Lower leg skin (tissue), 4 donors: ENCODE results near the gene BET1. TPM values are rescaled to one million over a fixed set of nuclear protein-coding genes. Genes with fewer than 3 reads are reported as not detected.

Experiments used
- DNase-seq, 2 donors: peaks; one replicate each; pipeline ENCODE4 v3.0.0-alpha.2; 2019; ENCODE audit warnings: low spot score in 2 of 2
- H3K4me3 ChIP-seq: fragments of 200-600 bp; sonication (generic); 2 replicates; pipeline ENCODE4 v1.5.1; 2017; ENCODE audit warnings: mild to moderate bottlenecking, low read depth; ENCODE audit not compliant: poor library complexity, severe bottlenecking
- POLR2A ChIP-seq, 2 donors: fragments of 450-650 bp; IDR thresholded peaks; one replicate each; pipeline ENCODE4 v1.6.1; 2016 to 2017; ENCODE audit warnings: antibody characterized with exemption in 2 of 2, mild to moderate bottlenecking in 1 of 2, moderate library complexity in 1 of 2
- WGBS, 2 donors: methylation state at CpG; one replicate each; pipeline ENCODE4 v1.1.5; 2018; 5-methylcytosine and 5-hydroxymethylcytosine counted together
- intact Hi-C: fragments of 100-400 bp; cut with DNase I; formaldehyde crosslinking; loops from one replicate; pipeline ENCODE4 v1.15.0; 2023; ENCODE audit warnings: low total_unique reads
- total RNA-seq, 4 donors: library from RNA; depleted of rRNA; stranded (reverse); fragments of >200 nt; gene quantifications; one replicate each; pipeline ENCODE4 v1.1.0, GENCODE V29; 2016
- TF ChIP-seq, protein P1 (sequence below), 3 donors: fragments of 450-650 bp; IDR thresholded peaks; one replicate each; pipeline ENCODE4 v1.5.1; 2016; ENCODE audit warnings: antibody characterized with exemption in 3 of 3, mild to moderate bottlenecking in 3 of 3, moderate library complexity in 2 of 3

The BET1 gene
- total RNA-seq, 4 donors from 2014 or later, result 9.4 to 19.6 (median 15.8) TPM

DNA sequence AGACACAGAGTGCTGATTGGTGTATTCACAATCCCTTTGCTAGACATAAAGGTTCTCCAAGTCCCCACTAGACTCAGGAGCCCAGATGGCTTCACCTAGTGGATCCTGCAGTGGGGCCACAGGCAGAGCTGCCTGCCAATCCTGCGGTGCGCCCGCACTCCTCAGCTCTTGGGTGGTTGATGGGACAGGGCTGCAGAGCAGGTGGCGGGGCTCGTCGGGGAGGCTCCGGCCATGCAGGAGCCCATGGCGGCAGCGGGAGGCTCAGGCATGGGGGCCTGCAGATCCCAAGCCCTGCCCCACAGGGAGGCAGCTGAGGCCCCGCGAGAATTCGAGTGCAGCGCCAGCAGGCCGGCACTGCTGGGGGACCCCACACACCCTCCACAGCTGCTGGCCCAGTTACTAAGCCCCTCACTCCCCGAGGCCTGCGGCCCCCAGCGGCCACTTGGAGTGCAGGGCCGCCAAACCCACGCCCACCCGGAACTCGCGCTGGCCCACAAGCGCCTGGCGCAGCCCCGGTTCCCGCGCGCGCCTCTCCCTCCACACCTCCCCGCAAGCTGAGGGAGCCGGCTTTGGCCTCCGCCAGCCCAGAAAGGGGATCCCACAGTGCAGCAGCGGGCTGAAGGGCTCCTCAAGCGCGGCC lies 7.7 kb upstream of the BET1 start:
- DNase-seq, result peak in 1 of 2 donors; percentile 74
- H3K4me3 ChIP-seq, result no peak overlapping the region
- 95 to 99% methylated on average over 26 to 34 of the region's 35 CpGs for WGBS, 2 donors
- no peak for TF ChIP-seq POLR2A (IDR thresholded peaks at IDR 0.05)
- TF ChIP-seq, protein P1, sequence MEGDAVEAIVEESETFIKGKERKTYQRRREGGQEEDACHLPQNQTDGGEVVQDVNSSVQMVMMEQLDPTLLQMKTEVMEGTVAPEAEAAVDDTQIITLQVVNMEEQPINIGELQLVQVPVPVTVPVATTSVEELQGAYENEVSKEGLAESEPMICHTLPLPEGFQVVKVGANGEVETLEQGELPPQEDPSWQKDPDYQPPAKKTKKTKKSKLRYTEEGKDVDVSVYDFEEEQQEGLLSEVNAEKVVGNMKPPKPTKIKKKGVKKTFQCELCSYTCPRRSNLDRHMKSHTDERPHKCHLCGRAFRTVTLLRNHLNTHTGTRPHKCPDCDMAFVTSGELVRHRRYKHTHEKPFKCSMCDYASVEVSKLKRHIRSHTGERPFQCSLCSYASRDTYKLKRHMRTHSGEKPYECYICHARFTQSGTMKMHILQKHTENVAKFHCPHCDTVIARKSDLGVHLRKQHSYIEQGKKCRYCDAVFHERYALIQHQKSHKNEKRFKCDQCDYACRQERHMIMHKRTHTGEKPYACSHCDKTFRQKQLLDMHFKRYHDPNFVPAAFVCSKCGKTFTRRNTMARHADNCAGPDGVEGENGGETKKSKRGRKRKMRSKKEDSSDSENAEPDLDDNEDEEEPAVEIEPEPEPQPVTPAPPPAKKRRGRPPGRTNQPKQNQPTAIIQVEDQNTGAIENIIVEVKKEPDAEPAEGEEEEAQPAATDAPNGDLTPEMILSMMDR (IDR thresholded peaks at IDR 0.05), result no peak
- intact Hi-C loops, result no loop called here

DNA sequence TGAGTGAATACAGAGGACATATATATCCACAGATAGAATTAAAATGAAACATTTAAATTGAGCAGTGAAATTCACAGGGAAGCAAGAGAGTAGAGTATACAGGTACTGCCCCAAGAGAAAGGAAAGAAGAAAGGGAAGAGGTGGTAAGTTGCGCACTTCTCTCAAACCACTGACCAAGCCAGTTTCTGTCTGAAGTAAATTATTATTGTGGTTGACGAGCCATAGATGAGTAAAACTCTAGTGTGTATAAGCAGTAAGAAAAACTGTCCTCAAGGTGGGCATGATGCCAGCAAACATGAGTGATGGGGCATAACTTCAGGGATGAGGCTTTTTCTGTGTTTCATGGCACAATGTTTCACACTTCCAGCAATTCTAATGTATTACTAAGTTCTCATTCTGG lies 4.4 kb upstream of the BET1 start:
- no peak for DNase-seq
- TF ChIP-seq POLR2A (IDR thresholded peaks at IDR 0.05), result no peak
- TF ChIP-seq, protein P1 (IDR thresholded peaks at IDR 0.05), result no peak
- no peak overlapping the region for H3K4me3 ChIP-seq
- 64 to 70% methylated on average over 2 of the region's 2 CpGs for WGBS, 2 donors
- intact Hi-C loops, result no loop called here

DNA sequence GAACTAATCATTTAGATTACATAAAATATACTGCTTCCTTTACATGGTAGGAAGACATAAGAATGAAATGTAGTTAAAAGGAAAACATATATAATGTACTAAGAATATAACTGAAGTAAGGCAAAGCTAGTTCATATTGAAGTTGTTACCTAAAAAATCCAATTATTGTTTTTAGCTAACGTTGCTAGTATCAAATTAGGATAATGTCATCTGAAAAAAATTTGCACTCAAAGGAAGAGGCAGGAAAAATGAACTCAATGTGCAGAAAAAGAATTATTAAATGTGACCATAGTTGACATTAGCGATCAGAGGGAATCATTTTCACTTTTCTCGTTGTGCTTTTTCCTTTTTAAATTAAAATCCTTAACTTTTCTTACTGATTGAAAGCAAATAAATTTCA lies 1.6 kb upstream of the BET1 start:
- no peak overlapping the region for H3K4me3 ChIP-seq
- no peak for DNase-seq
- intact Hi-C loops, result no loop called here
- WGBS, 2 donors, result 73 to 75% methylated on average over 3 of the region's 3 CpGs
- TF ChIP-seq, protein P1 (IDR thresholded peaks at IDR 0.05), result no peak
- TF ChIP-seq POLR2A (IDR thresholded peaks at IDR 0.05), result no peak

DNA sequence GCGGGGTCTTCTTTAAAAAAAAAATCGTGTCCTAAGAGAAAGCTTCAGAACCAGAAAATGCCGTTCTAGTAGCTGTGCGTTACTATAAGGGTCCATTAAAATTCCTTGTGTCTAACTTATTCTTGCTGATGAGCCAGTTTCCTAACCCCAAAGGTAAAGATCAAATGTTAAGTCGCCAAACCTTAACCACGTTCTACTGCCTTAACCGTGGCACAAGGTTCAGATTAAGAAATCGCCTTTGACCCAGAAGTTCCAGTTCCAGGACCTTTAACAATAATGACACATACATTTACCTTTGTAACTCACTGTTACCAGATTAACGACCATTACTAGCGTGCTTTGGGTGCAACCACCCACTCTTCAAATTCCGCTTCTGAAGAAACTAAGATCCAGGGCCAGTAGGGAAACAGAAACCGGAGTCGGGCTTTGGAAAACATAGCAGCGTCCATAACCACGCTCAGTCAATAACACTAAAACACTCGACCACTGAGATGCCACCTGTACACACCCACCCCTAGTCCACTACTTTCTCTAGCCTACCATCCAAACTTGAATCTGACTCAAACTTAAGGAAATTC lies 620 bp downstream of the BET1 start:
- peak overlapping the region; percentile 86 for H3K4me3 ChIP-seq
- no peak for DNase-seq
- intact Hi-C loops, result no loop called here
- TF ChIP-seq, protein P1 (IDR thresholded peaks at IDR 0.05), result no peak
- TF ChIP-seq POLR2A (IDR thresholded peaks at IDR 0.05), result no peak
- WGBS, 2 donors, result 2 to 5% methylated on average over 16 of the region's 16 CpGs

DNA sequence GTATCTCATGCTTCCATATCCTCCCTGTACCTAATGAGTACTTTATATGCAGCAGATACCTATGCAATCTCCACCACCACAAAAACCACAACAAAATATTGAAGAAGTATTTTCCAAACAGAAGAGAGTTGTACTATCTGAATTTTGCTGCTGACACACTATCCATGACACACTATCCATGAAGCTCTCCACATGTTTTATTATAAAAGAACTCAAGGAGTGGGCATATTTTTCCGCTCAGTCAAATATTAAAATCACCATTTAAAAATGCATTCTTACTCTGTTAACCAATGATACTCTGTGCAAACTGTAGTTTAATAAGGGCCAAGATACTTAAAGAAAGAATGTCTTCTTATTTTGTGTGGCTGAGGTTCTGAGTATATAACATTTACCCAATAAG lies 2.8 kb downstream of the BET1 start:
- no peak overlapping the region for H3K4me3 ChIP-seq
- intact Hi-C loops, result no loop called here
- no peak for TF ChIP-seq POLR2A (IDR thresholded peaks at IDR 0.05)
- TF ChIP-seq, protein P1 (IDR thresholded peaks at IDR 0.05), result no peak
- WGBS, 2 donors, result 90 to 100% methylated on average over 1 of the region's 1 CpG
- DNase-seq, result no peak

DNA sequence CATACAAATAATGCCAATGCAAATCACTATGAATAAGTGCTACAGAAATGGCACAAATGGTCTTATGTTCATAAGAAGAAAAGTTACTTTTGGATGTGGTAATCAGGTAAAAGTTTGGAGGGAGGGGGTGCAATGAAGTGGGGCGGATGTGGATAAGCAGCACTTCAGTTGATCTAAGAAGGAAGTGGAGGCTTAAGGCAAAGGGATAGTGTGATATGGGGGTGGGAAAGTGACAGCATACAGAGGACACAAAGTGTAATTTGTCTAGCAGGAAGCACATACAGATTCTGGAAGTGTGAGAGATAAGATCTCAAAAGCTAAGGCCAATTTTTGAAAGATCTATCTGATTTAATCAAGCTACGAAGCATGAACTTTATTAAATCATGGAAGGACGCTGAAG lies 6.3 kb downstream of the BET1 start:
- TF ChIP-seq POLR2A (IDR thresholded peaks at IDR 0.05), result no peak
- TF ChIP-seq, protein P1 (IDR thresholded peaks at IDR 0.05), result no peak
- DNase-seq, result no peak
- intact Hi-C loops, result no loop called here
- 91 to 94% methylated on average over 3 of the region's 3 CpGs for WGBS, 2 donors
- H3K4me3 ChIP-seq, result no peak overlapping the region
